H1 (cell line): Measurements from ENCODE around the gene C5orf52. TPM values are rescaled to one million over a fixed set of nuclear protein-coding genes. Genes with fewer than 3 reads are reported as not detected.

Experiments used
- GTF2F1 ChIP-seq: IDR thresholded peaks from 2 replicates; pipeline ENCODE4 v1.6.1; 2012; ENCODE audit warnings: low read depth, low read length, improper control_type of control experiment, borderline replicate concordance
- polyA plus RNA-seq, 7 experiments: library from polyadenylated mRNA; depleted of rRNA in 3 of 7; stranded (reverse) in 5 of 7; unstranded in 2 of 7; fragments of >200 nt in 5 of 7; fragments of 200-250 nt in 2 of 7; gene quantifications; 1 replicate in 5 of 7; 2 replicates in 1 of 7; 4 replicates in 1 of 7; pipeline versions ENCODE4 v1.2.1 to v1.2.3, GENCODE V29; 2011 to 2013; ENCODE audit warnings: missing spikeins in 2 of 7, mixed read lengths in 2 of 7
- total RNA-seq: library from RNA; stranded (reverse); fragmentation: NEBNext Ultra II Directional; extraction: Animal tissue kit (Norgen Biotek cat#: 25700); gene quantifications from 2 replicates; pipeline ENCODE4 v1.2.1, GENCODE V29; 2021
- TF ChIP-seq, protein P1 (sequence below): IDR thresholded peaks from 2 replicates; pipeline ENCODE4 v1.6.1; 2011; ENCODE audit warnings: low read length, improper control_type of control experiment

C5orf52 gene
- total and polyA plus RNA-seq, 2 of the 8 experiments (the other 6 are each of a cell fraction or from before 2014, with no cell fraction given): not detected

DNA sequence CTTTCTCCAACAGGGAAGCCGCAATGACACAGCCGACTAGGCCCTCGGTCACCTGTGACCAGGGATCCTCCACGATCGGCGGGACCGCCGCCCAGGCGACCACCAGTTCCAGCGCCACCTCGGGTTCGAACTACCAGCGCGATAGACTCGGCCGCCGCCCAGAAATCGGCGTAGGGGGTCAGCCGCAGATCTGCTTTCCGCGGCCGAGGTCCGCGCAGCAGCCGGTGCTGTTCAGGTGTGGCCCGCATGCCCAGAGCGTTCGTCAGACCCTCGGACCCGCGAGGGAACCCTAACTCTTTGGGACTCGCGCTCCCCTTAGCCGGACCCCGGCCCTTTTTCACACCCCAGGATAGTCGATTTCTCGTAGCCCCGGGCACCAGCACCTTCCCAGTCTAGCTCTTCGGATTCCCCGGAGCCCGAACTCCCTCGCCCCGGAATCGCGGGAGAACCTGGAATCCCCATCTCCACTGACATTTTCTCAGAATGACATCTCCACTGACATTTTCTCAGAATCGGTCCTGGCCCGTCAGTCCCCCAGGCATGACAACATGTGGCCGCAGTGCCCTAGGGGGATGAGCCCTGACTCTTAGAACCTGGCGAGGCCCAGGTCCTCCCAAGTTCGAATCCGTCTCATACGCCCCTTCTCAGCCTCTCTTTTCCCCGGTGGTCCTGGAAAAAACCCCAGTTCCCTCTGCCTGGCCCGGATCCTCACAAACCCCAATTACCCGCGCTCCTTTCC is 428 bp downstream of the C5orf52 start (continued):
- no peak for TF ChIP-seq GTF2F1
- TF ChIP-seq, protein P1, sequence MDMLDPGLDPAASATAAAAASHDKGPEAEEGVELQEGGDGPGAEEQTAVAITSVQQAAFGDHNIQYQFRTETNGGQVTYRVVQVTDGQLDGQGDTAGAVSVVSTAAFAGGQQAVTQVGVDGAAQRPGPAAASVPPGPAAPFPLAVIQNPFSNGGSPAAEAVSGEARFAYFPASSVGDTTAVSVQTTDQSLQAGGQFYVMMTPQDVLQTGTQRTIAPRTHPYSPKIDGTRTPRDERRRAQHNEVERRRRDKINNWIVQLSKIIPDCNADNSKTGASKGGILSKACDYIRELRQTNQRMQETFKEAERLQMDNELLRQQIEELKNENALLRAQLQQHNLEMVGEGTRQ: no peak
- TF ChIP-seq, all 59 proteins: peak for 0
